Immature natural killer cell (primary cell): Measurements from ENCODE around the gene LRRC40. TPM values are rescaled to one million over a fixed set of nuclear protein-coding genes. Genes with fewer than 3 reads are reported as not detected.

Experiments
- DNase-seq, 3 donors: peaks; one replicate each; pipeline ENCODE4 v3.0.0; 2022; ENCODE audit warnings: mixed read lengths in 1 of 3
- H3K27ac Mint-ChIP-seq, 6 donors: one replicate each; pipeline ENCODE4 v1.8.0; 2020; ENCODE audit warnings: mixed read lengths in 6 of 6, mild to moderate bottlenecking in 5 of 6, inconsistent platforms in 4 of 6, moderate library complexity in 3 of 6
- H3K27me3 Mint-ChIP-seq, 3 donors: one replicate each; pipeline ENCODE4 v1.8.0; 2020 to 2021; ENCODE audit warnings: low read depth in 3 of 3, mild to moderate bottlenecking in 3 of 3, mixed read lengths in 3 of 3, moderate library complexity in 3 of 3, inconsistent platforms in 1 of 3
- H3K36me3 Mint-ChIP-seq, 3 donors: one replicate each; pipeline ENCODE4 v1.8.0; 2020; ENCODE audit warnings: mixed read lengths in 3 of 3, inconsistent platforms in 2 of 3, mild to moderate bottlenecking in 2 of 3
- H3K4me1 Mint-ChIP-seq, 2 donors: one replicate each; pipeline ENCODE4 v1.8.0; 2020; ENCODE audit warnings: inconsistent platforms in 2 of 2, mild to moderate bottlenecking in 2 of 2, mixed read lengths in 2 of 2, moderate library complexity in 1 of 2
- H3K4me3 Mint-ChIP-seq, 5 donors: one replicate each; pipeline ENCODE4 v1.8.0; 2020; ENCODE audit warnings: mild to moderate bottlenecking in 5 of 5, mixed read lengths in 5 of 5, inconsistent platforms in 3 of 5, moderate library complexity in 3 of 5
- H3K9me3 Mint-ChIP-seq, 6 donors: one replicate each; pipeline ENCODE4 v1.8.0; 2020; ENCODE audit warnings: mild to moderate bottlenecking in 6 of 6, mixed read lengths in 6 of 6, inconsistent platforms in 4 of 6, moderate library complexity in 3 of 6
- polyA plus RNA-seq, 3 donors: library from polyadenylated mRNA; unstranded; fragments of 300-500 nt; fragmentation: Illumina TruSeq; gene quantifications; one replicate each; pipeline ENCODE4 v1.2.3, GENCODE V29; 2021

LRRC40 gene
- 1 to 10 TPM; 5.4 to 8.7 (median 6.0) TPM for polyA plus RNA-seq

DNA sequence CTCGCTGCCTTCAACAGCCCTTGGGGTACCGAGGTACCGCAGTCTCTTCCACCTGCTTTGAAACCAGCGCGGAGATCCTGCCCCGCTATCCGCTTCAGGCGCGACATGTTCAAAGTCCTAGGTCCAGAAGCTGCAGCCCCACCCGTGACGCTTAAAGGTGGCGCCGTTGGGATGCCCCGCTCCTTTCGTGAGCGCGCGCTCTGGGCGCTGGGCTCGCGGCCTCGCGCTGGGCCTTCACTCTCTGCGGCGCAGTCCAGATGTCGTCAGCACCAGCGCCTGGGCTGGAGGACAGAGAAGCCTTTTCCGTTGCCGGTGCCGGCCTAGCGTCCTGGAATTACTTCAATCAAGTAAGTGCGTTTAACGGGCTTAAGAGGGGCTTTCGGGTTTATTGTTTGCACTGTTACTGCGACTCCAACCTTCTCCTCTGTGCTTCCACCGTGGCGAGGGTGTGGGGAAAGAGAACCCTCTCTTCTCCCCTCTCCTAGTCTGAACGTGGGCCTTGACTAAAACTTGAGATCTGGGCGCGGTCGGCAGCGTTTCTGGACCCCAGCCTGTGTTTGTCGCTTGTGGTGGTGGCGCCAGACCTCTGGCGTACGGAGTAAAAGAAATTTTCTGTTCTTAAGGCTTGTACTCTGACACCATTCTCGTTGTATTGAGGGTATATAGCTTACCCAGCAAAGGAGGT lies at the start of gene LRRC40:
LRRC40 (minus strand) TSS at position 146 of the 685 bp plus-strand sequence; CDS start at position 107, 39 bp downstream.
- Mint-ChIP-seq H3K27ac (peak within 1 kb of the TSS; percentile 97 to 100 (median 100)), H3K36me3 (peaks cover 0 to 4% (median 3%) of the 10 kb centered on the region in 3 donors), H3K4me3 (peak within 1 kb of the TSS; percentile 96 to 99 (median 97)), H3K9me3 (no peaks in the 10 kb centered on the region), H3K27me3 (peaks cover 3 to 13% (median 10%) of the 10 kb centered on the region in 3 donors), H3K4me1 (peaks cover 67 to 89% of the 10 kb centered on the region in 2 donors)
- DNase-seq: peak; percentile 96 to 97 (median 96)

GRCh38 chr1:70248729-70249128 lies 43.4 kb upstream of the LRRC40 start:
- Mint-ChIP-seq H3K9me3 (no peaks in the 10 kb centered on the region), H3K27me3 (peaks cover 0 to 2% (median 1%) of the 10 kb centered on the region in 3 donors), H3K4me3 (no peak overlapping the region), H3K4me1 (peaks cover 0 to 25% of the 10 kb centered on the region in 2 donors), H3K27ac (peak overlapping the region in 1 of 6 donors; percentile 2), H3K36me3 (peaks cover 28 to 63% (median 45%) of the 10 kb centered on the region in 3 donors)
- DNase-seq: no peak

- Mint-ChIP-seq H3K27me3 (peaks cover 0 to 2% (median 1%) of the 10 kb centered on the region in 3 donors), H3K9me3 (no peaks in the 10 kb centered on the region), H3K4me1 (peaks cover 0 to 29% of the 10 kb centered on the region in 2 donors), H3K4me3 (no peak overlapping the region), H3K27ac (no peak overlapping the region), H3K36me3 (peaks cover 28 to 70% (median 49%) of the 10 kb centered on the region in 3 donors)
- DNase-seq: no peak
Observed at GRCh38 chr1:70247768-70248167, 42.4 kb upstream of the LRRC40 start.

DNA sequence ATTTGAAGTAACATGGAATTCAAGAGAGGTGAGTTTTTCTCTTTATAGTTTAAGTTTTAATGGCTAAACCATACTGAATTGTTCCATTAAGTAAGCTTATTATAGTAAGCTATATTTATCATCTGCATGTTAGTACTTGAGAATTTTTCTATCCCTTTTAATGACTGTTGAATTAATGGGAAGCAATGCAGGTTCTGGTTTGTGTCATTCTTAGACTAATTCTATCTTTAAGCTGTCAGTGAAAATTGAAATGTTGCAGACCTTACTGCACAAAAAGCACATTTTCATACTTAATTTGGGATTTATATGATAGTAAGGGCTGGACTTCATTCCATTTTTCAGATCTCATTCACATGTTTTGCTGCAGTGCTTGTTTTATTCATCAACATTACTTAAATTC lies 41.7 kb upstream of the LRRC40 start:
- Mint-ChIP-seq H3K4me3 (no peak overlapping the region), H3K4me1 (peaks cover 0 to 29% of the 10 kb centered on the region in 2 donors), H3K27ac (peak overlapping the region in 2 of 6 donors; percentile 19 to 64), H3K36me3 (peaks cover 28 to 73% (median 49%) of the 10 kb centered on the region in 3 donors), H3K9me3 (no peaks in the 10 kb centered on the region), H3K27me3 (peaks cover 0 to 3% (median 2%) of the 10 kb centered on the region in 3 donors)
- no peak for DNase-seq

DNA sequence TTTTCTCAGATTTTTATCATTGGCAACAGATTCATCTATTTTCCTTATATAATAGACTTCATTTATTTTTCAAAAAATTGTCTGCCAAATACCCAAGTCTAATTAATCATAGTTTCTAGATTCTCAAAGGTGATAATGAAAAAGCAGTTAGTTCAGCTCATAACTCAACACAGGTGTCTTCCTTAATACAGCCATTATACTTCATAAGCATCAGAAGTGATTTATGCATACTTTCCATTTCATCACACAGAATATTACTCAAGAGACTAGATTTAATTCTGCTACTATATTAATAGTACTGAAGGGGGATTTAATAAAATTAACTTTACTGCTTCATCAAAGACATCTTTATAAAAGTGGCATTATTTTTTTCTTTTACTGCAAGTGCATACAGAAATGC lies 34.6 kb upstream of the LRRC40 start:
- no peak for DNase-seq
- Mint-ChIP-seq H3K27ac (peak overlapping the region in 1 of 6 donors; percentile 66), H3K4me3 (no peak overlapping the region), H3K4me1 (peaks cover 1 to 21% of the 10 kb centered on the region in 2 donors), H3K27me3 (peaks cover 0 to 6% (median 2%) of the 10 kb centered on the region in 3 donors), H3K9me3 (no peaks in the 10 kb centered on the region), H3K36me3 (peaks cover 20 to 72% (median 35%) of the 10 kb centered on the region in 3 donors)

GRCh38 chr1:70234733-70235132 lies 29.4 kb upstream of the LRRC40 start:
- Mint-ChIP-seq H3K27me3 (no peaks in the 10 kb centered on the region), H3K9me3 (no peaks in the 10 kb centered on the region), H3K4me1 (peaks cover 0 to 25% of the 10 kb centered on the region in 2 donors), H3K4me3 (no peak overlapping the region), H3K36me3 (peaks cover 10 to 71% (median 26%) of the 10 kb centered on the region in 3 donors), H3K27ac (peak overlapping the region in 2 of 6 donors; percentile 19 to 36)
- DNase-seq: no peak

GRCh38 chr1:70231475-70231874 lies 26.1 kb upstream of the LRRC40 start:
- DNase-seq: no peak
- Mint-ChIP-seq H3K36me3 (peaks cover 10 to 59% (median 26%) of the 10 kb centered on the region in 3 donors), H3K27ac (peak overlapping the region in 1 of 6 donors; percentile 1), H3K9me3 (no peaks in the 10 kb centered on the region), H3K27me3 (peaks cover 0 to 1% (median 0%) of the 10 kb centered on the region in 3 donors), H3K4me1 (peaks cover 18 to 48% of the 10 kb centered on the region in 2 donors), H3K4me3 (no peak overlapping the region)

DNA sequence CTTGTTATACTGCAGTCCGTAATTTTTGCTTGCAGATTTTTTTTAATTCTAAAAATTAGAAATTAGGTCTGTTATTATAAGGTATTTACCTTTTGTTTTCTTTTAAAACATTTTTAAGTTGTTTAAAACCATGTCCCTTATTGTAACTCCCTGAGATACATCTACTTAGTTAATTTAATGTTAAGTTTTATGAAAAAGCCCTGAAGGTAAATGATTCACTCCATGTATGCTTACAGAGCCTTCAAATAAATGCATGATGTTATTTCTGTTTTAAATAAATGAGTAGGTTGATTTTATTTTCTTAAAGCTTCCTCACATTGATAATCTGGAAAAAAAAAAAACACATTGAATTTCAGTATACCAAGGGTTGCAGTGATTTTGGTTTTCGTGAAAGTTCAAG lies 23.3 kb upstream of the LRRC40 start:
- DNase-seq: no peak
- no peak overlapping the region for H3K4me3 Mint-ChIP-seq
- H3K9me3 Mint-ChIP-seq: no peaks in the 10 kb centered on the region
- H3K27me3 Mint-ChIP-seq: peaks cover 0 to 1% (median 0%) of the 10 kb centered on the region in 3 donors
- peaks cover 34 to 72% of the 10 kb centered on the region in 2 donors for H3K4me1 Mint-ChIP-seq
- peak overlapping the region in 2 of 6 donors; percentile 56 to 74 for H3K27ac Mint-ChIP-seq
- H3K36me3 Mint-ChIP-seq: peaks cover 6 to 34% (median 8%) of the 10 kb centered on the region in 3 donors

GRCh38 chr1:70227439-70227838 lies 22.1 kb upstream of the LRRC40 start:
- H3K9me3 Mint-ChIP-seq: no peaks in the 10 kb centered on the region
- H3K27ac Mint-ChIP-seq: peak overlapping the region; percentile 21 to 87 (median 67)
- peak; percentile 14 to 21 (median 14) for DNase-seq
- peaks cover 46 to 84% of the 10 kb centered on the region in 2 donors for H3K4me1 Mint-ChIP-seq
- H3K4me3 Mint-ChIP-seq: peak overlapping the region; percentile 6 to 71 (median 56)
- peaks cover 5 to 27% (median 8%) of the 10 kb centered on the region in 3 donors for H3K36me3 Mint-ChIP-seq
- peaks cover 0 to 1% (median 0%) of the 10 kb centered on the region in 3 donors for H3K27me3 Mint-ChIP-seq

GRCh38 chr1:70224954-70225353 lies 19.6 kb upstream of the LRRC40 start:
- peaks cover 5 to 13% (median 10%) of the 10 kb centered on the region in 3 donors for H3K27me3 Mint-ChIP-seq
- no peak for DNase-seq
- H3K9me3 Mint-ChIP-seq: no peaks in the 10 kb centered on the region
- H3K27ac Mint-ChIP-seq: peak overlapping the region in 3 of 6 donors; percentile 38 to 58 (median 58)
- H3K36me3 Mint-ChIP-seq: peaks cover 4 to 8% (median 4%) of the 10 kb centered on the region in 3 donors
- peaks cover 63 to 94% of the 10 kb centered on the region in 2 donors for H3K4me1 Mint-ChIP-seq
- H3K4me3 Mint-ChIP-seq: no peak overlapping the region

GRCh38 chr1:70222716-70223235 lies 17.4 kb upstream of the LRRC40 start:
- DNase-seq: no peak
- Mint-ChIP-seq H3K4me3 (peak overlapping the region; percentile 0 to 92 (median 91)), H3K9me3 (no peaks in the 10 kb centered on the region), H3K36me3 (peaks cover 0 to 4% (median 4%) of the 10 kb centered on the region in 3 donors), H3K27me3 (peaks cover 5 to 13% (median 8%) of the 10 kb centered on the region in 3 donors), H3K27ac (peak overlapping the region; percentile 92 to 98 (median 95)), H3K4me1 (peaks cover 58 to 77% of the 10 kb centered on the region in 2 donors)

DNA sequence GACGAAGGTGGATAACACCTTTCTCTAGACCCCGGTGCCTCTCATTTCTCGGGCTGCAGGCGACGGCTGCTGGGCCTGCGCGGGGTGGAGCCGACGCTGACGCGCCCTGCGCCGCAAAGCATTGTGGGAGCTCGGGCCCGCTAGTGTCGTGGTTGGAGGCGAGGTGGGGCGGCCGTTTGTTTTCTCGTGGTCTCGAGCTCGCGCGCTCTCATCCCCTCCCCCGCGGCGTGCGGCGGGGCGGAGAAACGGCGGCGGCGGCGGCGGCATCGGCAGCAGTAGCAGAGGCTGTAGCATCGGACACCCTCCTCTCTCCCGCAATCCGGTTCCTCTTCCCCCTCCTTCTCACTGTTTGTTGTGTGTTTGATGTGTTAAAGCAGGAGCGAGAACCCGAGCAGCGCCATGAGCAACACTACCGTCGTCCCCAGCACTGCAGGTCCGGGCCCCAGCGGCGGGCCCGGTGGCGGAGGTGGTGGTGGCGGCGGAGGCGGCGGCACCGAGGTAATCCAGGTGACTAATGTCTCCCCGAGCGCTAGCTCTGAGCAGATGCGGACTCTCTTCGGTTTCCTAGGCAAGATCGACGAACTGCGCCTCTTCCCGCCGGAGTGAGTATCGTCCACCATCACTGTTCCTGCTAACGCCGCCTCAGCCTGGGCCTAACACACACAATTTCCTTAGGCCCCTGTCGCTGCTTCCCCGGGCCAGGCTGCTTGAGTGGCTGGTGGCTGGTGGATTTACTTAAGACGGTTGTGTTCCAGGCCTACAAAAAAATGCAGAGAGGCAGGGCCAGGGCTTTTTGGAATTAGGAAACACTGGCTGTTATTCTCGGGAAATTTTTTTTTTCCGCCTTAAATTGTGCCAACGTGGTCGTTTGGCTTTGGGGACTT lies 16.1 kb upstream of the LRRC40 start, which contains the start of gene SRSF11:
SRSF11 (plus strand) TSS at position 143 of the 884 bp plus-strand sequence; CDS start at position 400, 257 bp downstream.
- DNase-seq: peak; percentile 94 to 95 (median 94)
- H3K9me3 Mint-ChIP-seq: no peaks in the 10 kb centered on the region
- peaks cover 46 to 64% of the 10 kb centered on the region in 2 donors for H3K4me1 Mint-ChIP-seq
- H3K27me3 Mint-ChIP-seq: peaks cover 5 to 13% (median 8%) of the 10 kb centered on the region in 3 donors
- H3K27ac Mint-ChIP-seq: peak within 1 kb of the TSS; percentile 92 to 98 (median 95)
- peak within 1 kb of the TSS; percentile 84 to 92 (median 91) for H3K4me3 Mint-ChIP-seq
- H3K36me3 Mint-ChIP-seq: peaks cover 4 to 7% (median 4%) of the 10 kb centered on the region in 3 donors
